Body of pancreas (tissue), 4 donors: ENCODE results near the gene PFKFB4.

ENCODE experiments used
- POLR2A ChIP-seq, 3 donors: fragments of 450-650 bp; IDR thresholded peaks; one replicate each; pipeline ENCODE4 v1.6.1; 2016; ENCODE audit warnings: antibody characterized with exemption in 3 of 3, mild to moderate bottlenecking in 2 of 3
- TF ChIP-seq, protein P1 (sequence below), 7 experiments: fragments of 450-650 bp in 4 of 7; fragments of 200-600 bp in 3 of 7; sonication (generic) in 3 of 7; IDR thresholded peaks; one replicate each; pipeline ENCODE4 v1.5.1; 2016 to 2019; ENCODE audit warnings: antibody characterized with exemption in 7 of 7

DNA sequence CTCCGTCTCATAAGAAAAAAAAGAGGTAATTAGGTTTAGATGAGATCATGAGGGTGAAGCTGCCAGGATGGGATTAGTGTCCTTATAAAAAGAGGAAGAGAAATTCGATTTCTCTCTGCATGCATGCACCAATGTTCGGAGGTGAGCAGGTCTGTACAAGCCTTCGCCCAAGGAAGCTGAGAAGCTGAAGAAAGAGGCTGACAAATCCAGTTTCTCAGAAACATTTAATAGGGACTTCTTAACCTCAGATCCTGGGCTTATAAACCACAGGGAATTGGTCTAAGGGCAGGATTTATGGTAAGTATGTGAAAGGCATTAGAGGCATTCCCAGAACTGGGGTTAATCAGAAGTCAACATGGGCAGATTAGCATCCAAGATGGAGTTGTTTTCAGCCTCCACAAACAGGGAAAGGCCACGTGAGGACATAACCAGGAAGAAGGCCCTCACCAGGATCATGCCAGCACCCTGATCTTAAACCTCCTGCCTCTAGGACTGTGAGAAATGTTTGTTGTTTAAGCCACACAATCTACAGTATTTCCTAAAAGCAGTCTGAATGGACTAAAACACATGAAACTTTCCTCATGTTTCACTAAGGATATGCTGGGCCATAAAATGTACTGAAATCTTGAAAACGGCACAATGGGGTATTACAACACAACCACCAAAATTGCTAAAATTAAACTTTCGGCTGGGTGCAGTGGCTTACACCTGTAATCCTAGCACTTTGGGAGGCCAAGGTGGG lies 64.0 kb downstream of the PFKFB4 start:
- TF ChIP-seq, protein P1, sequence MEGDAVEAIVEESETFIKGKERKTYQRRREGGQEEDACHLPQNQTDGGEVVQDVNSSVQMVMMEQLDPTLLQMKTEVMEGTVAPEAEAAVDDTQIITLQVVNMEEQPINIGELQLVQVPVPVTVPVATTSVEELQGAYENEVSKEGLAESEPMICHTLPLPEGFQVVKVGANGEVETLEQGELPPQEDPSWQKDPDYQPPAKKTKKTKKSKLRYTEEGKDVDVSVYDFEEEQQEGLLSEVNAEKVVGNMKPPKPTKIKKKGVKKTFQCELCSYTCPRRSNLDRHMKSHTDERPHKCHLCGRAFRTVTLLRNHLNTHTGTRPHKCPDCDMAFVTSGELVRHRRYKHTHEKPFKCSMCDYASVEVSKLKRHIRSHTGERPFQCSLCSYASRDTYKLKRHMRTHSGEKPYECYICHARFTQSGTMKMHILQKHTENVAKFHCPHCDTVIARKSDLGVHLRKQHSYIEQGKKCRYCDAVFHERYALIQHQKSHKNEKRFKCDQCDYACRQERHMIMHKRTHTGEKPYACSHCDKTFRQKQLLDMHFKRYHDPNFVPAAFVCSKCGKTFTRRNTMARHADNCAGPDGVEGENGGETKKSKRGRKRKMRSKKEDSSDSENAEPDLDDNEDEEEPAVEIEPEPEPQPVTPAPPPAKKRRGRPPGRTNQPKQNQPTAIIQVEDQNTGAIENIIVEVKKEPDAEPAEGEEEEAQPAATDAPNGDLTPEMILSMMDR (IDR thresholded peaks at IDR 0.05): no peak
- TF ChIP-seq POLR2A (IDR thresholded peaks at IDR 0.05): no peak
